ENCODE results near the gene ASB18. TPM values are rescaled to one million over a fixed set of nuclear protein-coding genes. Genes with fewer than 3 reads are reported as not detected.

Gene ASB18
- total and polyA plus RNA-seq, 4 donors = not detected

- 12 to 17% methylated on average over 57 to 59 of the region's 59 CpGs for WGBS, 2 donors
- Histone ChIP-seq H3K4me3 (ENCODE audit: low read length in 2 of 2) (no peak overlapping the region), H3K36me3 (ENCODE audit: control insufficient read depth in 1 of 2, insufficient read depth in 2 of 2, low read length in 1 of 2) (no peaks in the 10 kb centered on the region), H3K9me3 (ENCODE audit: control insufficient read depth, low read length) (no peaks in the 10 kb centered on the region), H3K27me3 (ENCODE audit: control insufficient read depth in 1 of 2, insufficient read depth in 2 of 2, low read length in 1 of 2) (peaks cover 0 to 1% of the 10 kb centered on the region in 2 donors), H3K4me1 (ENCODE audit: control insufficient read depth in 1 of 2, insufficient read depth in 2 of 2, low read length in 2 of 2) (no peaks in the 10 kb centered on the region), H3K27ac (ENCODE audit: low read depth in 1 of 2, low read length in 2 of 2) (no peak overlapping the region)
- intact Hi-C loops (cut with DNase I) = no loop called here
- ATAC-seq (ENCODE audit: low FRiP score) = no peak
- no peak for DNase-seq
Observed at GRCh38 chr2:236163471-236164200, 100.6 kb downstream of the ASB18 start.

DNA sequence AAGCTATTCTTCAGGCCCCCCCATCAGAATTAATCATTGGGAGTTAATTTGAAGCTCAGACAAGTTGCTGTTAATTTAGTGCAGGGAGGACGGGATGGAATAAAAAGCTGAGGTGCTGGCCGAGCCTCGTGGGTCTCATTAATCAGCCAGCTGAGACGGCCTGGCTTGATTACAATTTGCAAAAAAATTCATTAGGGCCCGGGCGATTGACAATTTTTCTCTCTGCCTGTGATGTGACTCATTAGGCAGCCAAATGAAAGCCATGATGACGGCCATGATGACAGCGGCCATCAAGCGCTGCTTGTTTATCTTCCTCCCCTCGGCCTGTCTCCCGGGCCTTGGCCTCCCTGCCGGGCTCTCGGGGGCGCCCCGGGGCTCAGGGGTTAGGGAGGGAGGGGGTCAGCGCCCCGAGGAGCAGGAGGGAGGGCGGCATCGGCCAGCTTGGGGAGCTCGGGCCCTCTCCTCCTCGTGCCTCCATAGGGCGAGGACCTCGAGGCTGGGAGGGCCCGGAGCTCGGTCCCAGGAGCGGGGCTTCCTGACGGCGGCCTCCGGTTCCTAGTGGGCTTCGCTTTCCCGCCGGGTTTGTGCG lies 101.2 kb downstream of the ASB18 start:
- H3K9me3 ChIP-seq (ENCODE audit: control insufficient read depth, low read length) = no peaks in the 10 kb centered on the region
- intact Hi-C loops (cut with DNase I) = no loop called here
- ATAC-seq (ENCODE audit: low FRiP score) (no peak), DNase-seq (no peak)
- peaks cover 0 to 1% of the 10 kb centered on the region in 2 donors for H3K27me3 ChIP-seq (ENCODE audit: control insufficient read depth in 1 of 2, insufficient read depth in 2 of 2, low read length in 1 of 2)
- no peaks in the 10 kb centered on the region for H3K4me1 ChIP-seq (ENCODE audit: control insufficient read depth in 1 of 2, insufficient read depth in 2 of 2, low read length in 2 of 2)
- H3K36me3 ChIP-seq (ENCODE audit: control insufficient read depth in 1 of 2, insufficient read depth in 2 of 2, low read length in 1 of 2) = no peaks in the 10 kb centered on the region
- no peak overlapping the region for H3K4me3 ChIP-seq (ENCODE audit: low read length in 2 of 2)
- WGBS, 2 donors = 57 to 61% methylated on average over 33 of the region's 33 CpGs
- no peak overlapping the region for H3K27ac ChIP-seq (ENCODE audit: low read depth in 1 of 2, low read length in 2 of 2)

DNA sequence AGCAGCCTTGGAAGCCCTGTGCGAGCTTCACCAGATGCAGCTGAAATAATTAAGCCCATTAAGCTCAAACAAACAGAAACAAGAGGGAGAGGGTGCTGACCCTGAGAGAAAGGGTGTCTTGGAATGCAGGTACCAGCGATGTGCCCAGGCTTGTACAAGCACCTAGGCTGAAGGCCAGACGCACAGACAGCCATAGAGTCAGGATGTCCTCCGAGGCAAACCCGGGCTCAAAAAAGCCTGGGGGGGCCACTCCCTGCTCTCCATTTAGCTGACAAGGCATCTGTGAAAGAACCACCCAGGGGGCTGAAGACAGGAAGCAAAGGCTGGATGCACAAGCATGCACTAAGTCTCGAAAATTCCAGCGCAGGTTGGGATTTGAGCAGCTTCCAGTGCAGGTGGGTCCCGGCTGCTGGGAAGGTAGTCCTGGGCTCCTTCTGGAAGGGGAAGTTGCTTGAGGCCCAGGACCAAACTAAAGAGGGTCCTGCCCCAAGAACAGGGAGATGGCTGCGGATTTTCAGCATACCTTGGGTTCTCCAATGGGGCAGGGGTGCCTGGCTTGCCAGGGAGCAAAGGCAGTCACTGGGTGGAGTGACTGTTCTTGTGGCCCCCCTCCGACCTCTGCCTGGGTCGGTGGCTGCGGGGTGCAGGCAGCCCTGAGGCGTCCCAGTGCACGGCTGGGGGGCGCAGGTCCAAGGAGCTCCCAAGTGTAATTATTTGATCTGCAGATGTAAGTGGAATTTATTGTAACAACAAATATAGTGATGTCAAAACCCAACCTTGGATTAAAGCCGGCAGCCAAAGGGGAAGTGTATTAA lies 102.0 kb downstream of the ASB18 start:
- Histone ChIP-seq H3K27ac (ENCODE audit: low read depth in 1 of 2, low read length in 2 of 2) (no peak overlapping the region), H3K4me3 (ENCODE audit: low read length in 2 of 2) (no peak overlapping the region), H3K9me3 (ENCODE audit: control insufficient read depth, low read length) (no peaks in the 10 kb centered on the region), H3K36me3 (ENCODE audit: control insufficient read depth in 1 of 2, insufficient read depth in 2 of 2, low read length in 1 of 2) (no peaks in the 10 kb centered on the region), H3K27me3 (ENCODE audit: control insufficient read depth in 1 of 2, insufficient read depth in 2 of 2, low read length in 1 of 2) (no peaks in the 10 kb centered on the region), H3K4me1 (ENCODE audit: control insufficient read depth in 1 of 2, insufficient read depth in 2 of 2, low read length in 2 of 2) (no peaks in the 10 kb centered on the region)
- WGBS, 2 donors = 80 to 82% methylated on average over 16 of the region's 16 CpGs
- intact Hi-C loops (cut with DNase I) = no loop called here
- ATAC-seq (ENCODE audit: low FRiP score) (no peak), DNase-seq (no peak)

DNA sequence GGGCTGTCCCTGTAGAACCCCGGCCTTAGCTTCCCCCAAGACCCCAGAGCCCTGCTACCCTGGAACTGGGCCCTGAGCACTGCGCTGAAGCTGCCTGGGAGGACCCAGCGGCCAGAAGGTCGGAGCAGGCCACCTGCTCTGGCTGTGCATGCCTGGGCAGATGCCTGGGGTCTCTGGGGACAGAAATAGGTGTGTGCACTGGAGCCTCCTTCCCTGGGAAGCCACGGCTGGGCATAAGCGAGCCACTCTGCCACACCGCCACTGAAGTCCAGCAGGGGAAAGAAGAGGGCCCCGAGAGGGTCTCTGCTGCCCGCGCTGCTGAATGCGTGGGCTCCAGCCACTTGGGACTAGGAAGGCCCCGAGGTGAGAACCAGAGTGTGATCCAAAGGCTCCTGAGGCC lies 102.7 kb downstream of the ASB18 start:
- DNase-seq (no peak), ATAC-seq (ENCODE audit: low FRiP score) (no peak)
- no peaks in the 10 kb centered on the region for H3K36me3 ChIP-seq (ENCODE audit: control insufficient read depth in 1 of 2, insufficient read depth in 2 of 2, low read length in 1 of 2)
- H3K4me3 ChIP-seq (ENCODE audit: low read length in 2 of 2) = no peak overlapping the region
- H3K27me3 ChIP-seq (ENCODE audit: control insufficient read depth in 1 of 2, insufficient read depth in 2 of 2, low read length in 1 of 2) = no peaks in the 10 kb centered on the region
- H3K4me1 ChIP-seq (ENCODE audit: control insufficient read depth in 1 of 2, insufficient read depth in 2 of 2, low read length in 2 of 2) = no peaks in the 10 kb centered on the region
- H3K27ac ChIP-seq (ENCODE audit: low read depth in 1 of 2, low read length in 2 of 2) = no peak overlapping the region
- H3K9me3 ChIP-seq (ENCODE audit: control insufficient read depth, low read length) = no peaks in the 10 kb centered on the region
- WGBS, 2 donors = 92 to 97% methylated on average over 12 of the region's 12 CpGs
- intact Hi-C loops (cut with DNase I) = no loop called here

GRCh38 chr2:236161082-236161462 lies 103.1 kb downstream of the ASB18 start:
- intact Hi-C loops (cut with DNase I) = no loop called here
- Histone ChIP-seq H3K36me3 (ENCODE audit: control insufficient read depth in 1 of 2, insufficient read depth in 2 of 2, low read length in 1 of 2) (no peaks in the 10 kb centered on the region), H3K27ac (ENCODE audit: low read depth in 1 of 2, low read length in 2 of 2) (no peak overlapping the region), H3K27me3 (ENCODE audit: control insufficient read depth in 1 of 2, insufficient read depth in 2 of 2, low read length in 1 of 2) (no peaks in the 10 kb centered on the region), H3K4me1 (ENCODE audit: control insufficient read depth in 1 of 2, insufficient read depth in 2 of 2, low read length in 2 of 2) (no peaks in the 10 kb centered on the region), H3K4me3 (ENCODE audit: low read length in 2 of 2) (no peak overlapping the region), H3K9me3 (ENCODE audit: control insufficient read depth, low read length) (no peaks in the 10 kb centered on the region)
- DNase-seq = no peak
- 81 to 86% methylated on average over 15 of the region's 15 CpGs for WGBS, 2 donors
- no peak for ATAC-seq (ENCODE audit: low FRiP score)

DNA sequence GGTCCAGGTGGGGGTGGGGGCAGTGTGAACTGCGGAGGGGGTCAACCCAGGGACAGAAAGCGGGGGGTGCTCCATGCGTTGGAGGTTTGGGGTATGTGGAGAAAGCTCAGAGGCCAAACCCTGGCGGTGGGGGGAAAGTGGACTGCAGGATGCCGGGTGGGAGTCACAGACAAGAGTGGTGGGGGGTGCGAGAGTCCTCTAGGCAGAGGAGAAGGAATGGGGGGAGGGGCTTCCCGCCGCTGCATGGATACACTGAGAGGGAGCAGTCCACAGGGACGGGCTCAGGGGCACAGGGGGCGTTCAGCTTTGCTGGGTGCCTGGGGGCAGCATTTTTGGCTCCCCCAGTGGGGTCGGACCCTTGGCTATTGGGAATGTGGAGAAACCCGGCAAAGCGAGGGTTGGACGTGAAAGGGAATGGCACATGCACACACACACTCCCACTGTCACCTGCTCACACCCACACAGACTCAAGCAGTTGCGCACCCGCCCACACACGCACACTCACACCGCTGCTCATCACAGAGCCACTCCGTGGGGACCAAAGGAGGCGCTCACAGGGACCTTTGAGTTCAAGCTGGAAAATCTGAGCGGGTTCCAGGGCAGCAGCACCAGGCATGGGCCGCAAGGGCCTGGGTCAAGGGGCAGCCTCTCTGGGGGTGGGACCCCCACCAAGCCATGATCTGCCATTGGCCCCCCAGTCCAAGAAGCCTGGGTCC lies 103.7 kb downstream of the ASB18 start:
- 39 to 49% methylated on average over 19 to 22 of the region's 22 CpGs for WGBS, 2 donors
- intact Hi-C loops (cut with DNase I) = no loop called here
- DNase-seq (no peak), ATAC-seq (ENCODE audit: low FRiP score) (no peak)
- Histone ChIP-seq H3K36me3 (ENCODE audit: control insufficient read depth in 1 of 2, insufficient read depth in 2 of 2, low read length in 1 of 2) (no peaks in the 10 kb centered on the region), H3K4me1 (ENCODE audit: control insufficient read depth in 1 of 2, insufficient read depth in 2 of 2, low read length in 2 of 2) (no peaks in the 10 kb centered on the region), H3K27me3 (ENCODE audit: control insufficient read depth in 1 of 2, insufficient read depth in 2 of 2, low read length in 1 of 2) (no peaks in the 10 kb centered on the region), H3K27ac (ENCODE audit: low read depth in 1 of 2, low read length in 2 of 2) (no peak overlapping the region), H3K9me3 (ENCODE audit: control insufficient read depth, low read length) (no peaks in the 10 kb centered on the region), H3K4me3 (ENCODE audit: low read length in 2 of 2) (no peak overlapping the region)

DNA sequence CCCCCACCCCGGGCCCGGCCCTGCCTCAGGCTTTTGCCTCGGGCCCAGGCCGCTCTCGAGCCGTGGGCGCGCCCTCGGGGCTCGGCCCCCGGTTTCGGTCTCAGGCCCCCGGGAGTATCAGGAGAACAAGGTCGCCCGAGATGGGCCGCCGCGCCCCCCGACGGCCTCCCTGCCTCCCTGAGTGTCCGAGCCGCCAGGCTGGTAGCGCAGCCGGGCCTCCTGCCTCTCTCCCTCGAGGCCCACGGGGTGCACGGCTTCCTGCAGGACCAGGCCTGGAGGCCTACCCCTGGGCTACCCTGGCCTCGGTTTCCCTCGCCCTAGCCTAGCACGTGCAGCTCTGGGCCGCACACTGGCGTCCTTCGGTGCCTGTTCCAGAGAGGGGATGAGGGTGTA lies 104.4 kb downstream of the ASB18 start:
- intact Hi-C loops (cut with DNase I) = no loop called here
- 14 to 15% methylated on average over 32 to 33 of the region's 33 CpGs for WGBS, 2 donors
- Histone ChIP-seq H3K36me3 (ENCODE audit: control insufficient read depth in 1 of 2, insufficient read depth in 2 of 2, low read length in 1 of 2) (no peaks in the 10 kb centered on the region), H3K4me1 (ENCODE audit: control insufficient read depth in 1 of 2, insufficient read depth in 2 of 2, low read length in 2 of 2) (no peaks in the 10 kb centered on the region), H3K9me3 (ENCODE audit: control insufficient read depth, low read length) (no peaks in the 10 kb centered on the region), H3K27me3 (ENCODE audit: control insufficient read depth in 1 of 2, insufficient read depth in 2 of 2, low read length in 1 of 2) (no peaks in the 10 kb centered on the region), H3K4me3 (ENCODE audit: low read length in 2 of 2) (no peak overlapping the region), H3K27ac (ENCODE audit: low read depth in 1 of 2, low read length in 2 of 2) (no peak overlapping the region)
- ATAC-seq (ENCODE audit: low FRiP score) (no peak), DNase-seq (no peak)

GRCh38 chr2:236158969-236159777 lies 105.0 kb downstream of the ASB18 start:
- no peaks in the 10 kb centered on the region for H3K9me3 ChIP-seq (ENCODE audit: control insufficient read depth, low read length)
- no peak for DNase-seq
- WGBS, 2 donors = 32 to 34% methylated on average over 44 to 45 of the region's 45 CpGs
- intact Hi-C loops (cut with DNase I) = no loop called here
- no peaks in the 10 kb centered on the region for H3K36me3 ChIP-seq (ENCODE audit: control insufficient read depth in 1 of 2, insufficient read depth in 2 of 2, low read length in 1 of 2)
- no peaks in the 10 kb centered on the region for H3K27me3 ChIP-seq (ENCODE audit: control insufficient read depth in 1 of 2, insufficient read depth in 2 of 2, low read length in 1 of 2)
- no peaks in the 10 kb centered on the region for H3K4me1 ChIP-seq (ENCODE audit: control insufficient read depth in 1 of 2, insufficient read depth in 2 of 2, low read length in 2 of 2)
- no peak overlapping the region for H3K4me3 ChIP-seq (ENCODE audit: low read length in 2 of 2)
- no peak overlapping the region for H3K27ac ChIP-seq (ENCODE audit: low read depth in 1 of 2, low read length in 2 of 2)
- ATAC-seq (ENCODE audit: low FRiP score) = no peak
